GM19238 (cell line): ENCODE results near the gene PSORS1C2.

Experiments
- DNase-seq: peaks from one replicate; pipeline ENCODE4 v3.0.0; 2011; ENCODE audit warnings: low spot score; ENCODE audit not compliant: insufficient read length

PSORS1C2 gene

GRCh38 chr6:31140643-31141042 lies 1.8 kb upstream of the PSORS1C2 start:
- DNase-seq, result no peak

GRCh38 chr6:31139599-31139998 lies 733 bp upstream of the PSORS1C2 start:
- DNase-seq, result no peak

- DNase-seq, result no peak
Measured at GRCh38 chr6:31135710-31136109, 3.2 kb downstream of the PSORS1C2 start.

GRCh38 chr6:31132806-31133205 lies 6.1 kb downstream of the PSORS1C2 start:
- DNase-seq, result no peak

- DNase-seq, result no peak
Measured at GRCh38 chr6:31131595-31131994, 7.3 kb downstream of the PSORS1C2 start.

DNA sequence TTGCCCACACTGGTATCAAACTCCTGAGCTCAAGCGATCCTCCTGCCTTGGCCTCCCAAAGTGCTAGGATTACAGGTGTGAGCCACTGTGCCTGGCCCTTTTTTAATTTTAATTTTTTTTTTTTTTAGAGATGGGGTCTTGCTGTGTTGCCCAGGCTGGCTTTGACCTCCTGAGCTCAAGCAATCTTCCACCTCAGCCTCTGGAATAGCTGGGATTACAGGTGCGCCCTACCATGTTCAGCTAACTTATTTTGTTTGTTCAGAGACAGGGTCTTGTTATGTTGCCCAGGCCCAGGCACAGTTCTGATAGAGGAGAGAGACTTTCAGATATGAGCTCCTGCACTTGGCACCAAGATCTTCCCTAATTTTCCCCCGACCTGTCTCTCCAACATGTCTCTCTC lies 8.1 kb downstream of the PSORS1C2 start:
- DNase-seq, result no peak

GRCh38 chr6:31129130-31129529 lies 9.7 kb downstream of the PSORS1C2 start:
- no peak for DNase-seq

DNA sequence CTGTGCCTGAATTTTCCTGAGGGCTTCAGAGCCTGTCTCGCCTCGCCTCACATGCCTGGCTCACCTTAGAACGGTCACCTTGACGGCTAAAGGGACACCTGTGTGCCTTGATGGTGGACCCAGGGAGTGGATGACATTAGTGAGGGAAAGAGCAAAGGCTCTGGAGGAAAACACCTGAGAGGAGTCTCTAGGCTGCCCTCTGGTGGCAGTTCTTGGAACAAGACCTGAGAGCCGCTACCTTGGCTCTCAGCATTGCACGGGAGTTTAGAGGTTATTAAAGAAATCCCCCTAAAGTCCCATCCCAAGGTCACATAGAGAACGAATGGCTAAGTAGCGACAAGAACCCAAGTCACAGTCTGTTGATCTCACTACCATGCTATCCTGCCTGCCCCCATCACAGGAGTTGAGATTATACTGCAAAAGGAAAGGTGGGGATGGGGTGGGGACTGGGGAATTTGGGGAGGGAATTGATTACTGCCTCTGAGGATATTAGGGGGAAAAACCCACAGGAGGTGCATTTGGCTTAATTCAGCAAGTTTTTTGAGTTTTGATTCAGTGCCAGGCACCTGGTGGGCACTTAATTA lies 10.7 kb downstream of the PSORS1C2 start:
- DNase-seq, result peak; percentile 70

GRCh38 chr6:31126396-31127175 lies 12.3 kb downstream of the PSORS1C2 start:
- DNase-seq, result no peak

DNA sequence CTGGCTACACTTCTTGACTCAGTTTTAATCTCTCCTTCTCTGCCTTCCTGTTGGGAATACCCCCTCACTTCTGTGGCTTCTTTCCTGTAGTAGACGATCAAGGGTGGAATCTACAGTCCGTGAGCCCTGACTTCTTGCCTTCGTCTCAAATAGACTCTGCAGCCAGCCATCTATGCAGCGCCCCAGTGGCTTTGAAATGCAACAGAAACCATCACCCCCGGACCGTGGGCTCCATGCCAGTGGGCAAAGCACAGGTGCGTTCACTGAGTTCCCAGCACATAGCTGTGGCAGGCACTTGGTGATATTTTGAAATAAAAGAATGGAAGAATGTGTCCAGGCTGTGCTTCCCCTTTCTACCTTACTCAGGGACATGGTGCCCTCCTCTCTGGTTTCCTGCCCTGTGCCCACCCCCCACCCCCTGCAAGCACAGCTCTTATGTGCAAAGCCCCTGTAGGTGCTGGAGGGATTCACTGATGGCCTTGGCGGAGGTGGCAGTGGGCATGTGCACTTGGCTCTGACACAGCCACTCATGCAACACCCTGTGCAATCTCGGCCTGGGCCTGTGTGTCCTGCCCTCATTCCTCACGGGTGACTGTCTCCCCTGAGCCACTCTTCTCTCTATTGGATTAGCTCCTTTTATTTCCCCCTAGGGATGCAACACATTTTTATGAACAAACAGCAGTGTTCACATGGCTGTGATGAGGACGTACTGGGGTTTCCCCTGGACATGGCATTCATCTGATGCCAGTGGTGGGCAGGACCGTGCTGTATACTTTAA lies 13.1 kb downstream of the PSORS1C2 start:
- DNase-seq, result no peak

DNA sequence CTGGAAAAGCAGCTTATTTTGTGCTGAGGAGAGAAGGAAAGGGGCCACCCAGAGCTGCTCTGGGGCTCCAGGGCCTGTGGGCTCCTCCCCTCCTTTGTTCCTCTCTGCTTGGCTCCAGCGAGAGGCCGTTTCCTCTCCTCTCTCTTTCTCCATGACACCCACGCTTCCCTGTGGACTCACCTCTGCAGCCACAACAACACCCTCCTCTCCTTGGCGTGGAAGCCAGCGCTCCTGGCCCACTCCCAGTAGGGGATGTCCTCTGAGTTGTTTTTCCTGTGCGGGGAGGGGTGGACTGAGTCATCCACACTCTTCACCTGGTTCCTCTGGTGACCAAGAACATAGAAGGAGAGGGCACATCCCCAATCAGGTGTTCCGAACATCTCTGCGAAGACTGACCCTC lies 13.7 kb downstream of the PSORS1C2 start:
- DNase-seq, result no peak

- DNase-seq, result no peak
Measured at GRCh38 chr6:31122791-31123706, 15.8 kb downstream of the PSORS1C2 start.

DNA sequence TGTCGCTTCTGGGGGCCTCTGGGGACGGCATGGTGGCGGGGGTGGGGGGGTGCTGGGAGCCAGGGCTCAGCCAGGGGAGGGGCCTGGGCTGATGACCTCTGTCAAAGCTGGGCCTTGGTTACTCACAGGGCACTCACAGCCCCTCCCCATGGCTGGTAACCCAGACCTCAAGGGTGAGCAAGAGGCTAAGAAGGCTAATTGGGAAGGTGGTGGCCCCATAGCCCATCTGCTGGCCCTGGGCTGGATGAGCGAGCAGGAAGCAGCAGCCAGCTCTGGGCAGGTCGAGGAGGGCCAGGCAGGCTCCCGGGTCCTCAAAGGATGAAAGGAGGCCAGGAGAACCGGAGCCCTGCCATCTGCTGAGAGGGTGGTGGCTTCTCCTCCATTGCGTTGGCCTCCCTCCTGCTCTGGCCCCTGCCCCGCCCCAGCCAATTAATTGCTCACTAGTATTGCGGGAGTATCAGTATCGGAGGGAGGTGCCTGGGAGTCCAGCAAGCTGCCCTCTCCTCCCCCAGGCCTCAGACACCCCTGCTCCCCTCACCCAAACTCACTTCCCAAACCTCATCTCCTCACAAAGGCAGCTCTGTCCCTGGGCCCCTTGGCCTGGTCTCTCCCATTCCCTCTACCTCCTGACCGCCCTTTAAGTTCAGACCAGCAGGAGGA lies 17.6 kb downstream of the PSORS1C2 start:
- DNase-seq, result no peak

GRCh38 chr6:31120151-31120915 lies 18.5 kb downstream of the PSORS1C2 start, which contains the start of gene CDSN:
TSS of gene CDSN (minus strand) at chr6:31120446. CDS start at chr6:31120419, 27 bp downstream.
- no peak for DNase-seq

GRCh38 chr6:31118178-31118577 lies 20.7 kb downstream of the PSORS1C2 start:
- no peak for DNase-seq

DNA sequence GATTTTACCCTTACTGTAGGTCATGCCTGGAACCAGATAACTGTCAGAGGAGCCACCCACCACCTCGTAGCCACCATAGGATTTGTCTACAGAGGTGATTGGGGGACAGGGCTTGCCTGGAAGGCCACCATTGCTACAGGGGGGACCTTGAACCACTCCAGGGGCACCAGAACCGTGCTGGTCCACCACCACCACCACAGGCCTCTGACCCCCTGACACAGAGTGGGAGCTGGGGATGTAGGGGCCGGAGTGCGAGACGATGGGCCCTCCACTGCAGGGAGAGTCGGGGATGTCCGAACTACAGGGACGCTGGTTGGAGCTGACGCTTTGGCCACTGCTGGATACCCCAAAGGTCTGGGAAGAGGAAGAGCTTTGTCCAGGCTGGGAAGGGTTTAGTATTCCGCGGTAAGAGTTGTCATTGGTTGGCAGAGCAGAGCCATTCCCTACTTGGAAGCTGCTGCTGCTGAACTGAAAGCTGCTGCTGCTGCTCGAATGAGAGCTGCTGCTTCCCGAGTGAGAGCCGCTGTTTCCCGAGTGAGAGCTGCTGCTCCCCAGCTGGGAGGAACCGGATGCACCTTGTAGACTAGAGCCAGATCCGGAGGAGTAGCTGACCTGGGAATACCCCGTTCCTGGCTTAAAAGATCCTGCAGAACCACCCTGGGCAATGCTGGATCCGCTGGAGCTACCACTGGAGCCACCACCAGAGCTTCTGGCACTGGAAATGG lies 22.0 kb downstream of the PSORS1C2 start:
- no peak for DNase-seq

DNA sequence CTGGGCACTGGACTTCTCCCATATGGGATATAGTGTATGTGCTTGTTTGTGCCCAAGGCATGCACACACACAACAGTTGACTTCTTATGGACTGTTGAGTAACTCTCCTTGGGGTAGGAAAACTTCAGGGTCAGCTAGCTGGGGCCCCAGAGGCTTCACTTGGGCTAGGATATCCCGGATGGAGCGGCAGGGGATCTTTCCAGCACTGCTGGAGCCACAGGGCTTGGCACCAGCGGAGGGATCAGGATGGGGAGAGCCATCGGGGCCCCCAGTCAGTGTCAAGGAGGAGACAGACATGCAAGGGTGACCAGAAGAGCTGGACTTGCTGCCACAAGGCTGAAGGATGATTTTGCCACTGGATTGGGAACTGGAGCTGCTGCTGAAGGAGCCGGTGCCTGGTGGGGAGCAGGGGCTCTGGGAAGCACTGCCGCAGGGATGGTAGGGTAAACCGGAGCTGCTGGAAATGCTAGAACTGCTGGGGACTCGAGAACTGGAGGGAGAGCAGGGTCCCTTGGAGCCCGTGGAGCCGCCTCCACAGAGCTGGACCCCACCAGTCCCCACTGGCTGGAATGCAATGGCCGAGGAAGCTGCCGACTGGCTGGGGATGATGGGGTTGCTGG lies 22.8 kb downstream of the PSORS1C2 start:
- no peak for DNase-seq

GRCh38 chr6:31114970-31115849 lies 23.7 kb downstream of the PSORS1C2 start:
- no peak for DNase-seq
